GM21360 (cell line): ENCODE results near the gene XPR1.

Experiments
- ATAC-seq: cut with Tn5 transposase; IDR thresholded peaks from one replicate; pipeline ENCODE4 v1.9.1; 2021; ENCODE audit warnings: mild to moderate bottlenecking, moderate library complexity; ENCODE audit not compliant: unreplicated experiment

XPR1 gene

GRCh38 chr1:180614730-180615129 lies 17.1 kb upstream of the XPR1 start:
- no peak for ATAC-seq

GRCh38 chr1:180615493-180616290 lies 16.1 kb upstream of the XPR1 start:
- ATAC-seq: no peak

DNA sequence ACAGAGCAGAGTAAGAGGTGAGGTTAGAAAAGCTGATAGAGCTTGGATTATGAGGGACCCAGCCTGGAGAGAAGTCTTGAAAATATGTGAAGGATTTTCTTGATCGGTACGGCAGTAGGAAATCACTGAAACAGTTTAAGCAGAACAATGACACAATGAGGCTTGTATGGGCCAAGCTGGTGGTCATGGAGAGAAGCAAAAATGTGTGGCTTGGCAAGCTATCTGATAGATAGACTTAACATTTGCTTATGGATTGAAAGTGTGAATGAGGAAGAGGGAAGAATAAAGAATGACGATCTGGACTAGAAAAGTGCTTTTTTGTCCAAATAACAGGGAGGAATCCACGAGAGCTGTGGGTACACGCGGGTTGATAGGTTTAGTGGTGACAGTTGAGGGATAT lies 15.4 kb upstream of the XPR1 start:
- ATAC-seq: no peak

DNA sequence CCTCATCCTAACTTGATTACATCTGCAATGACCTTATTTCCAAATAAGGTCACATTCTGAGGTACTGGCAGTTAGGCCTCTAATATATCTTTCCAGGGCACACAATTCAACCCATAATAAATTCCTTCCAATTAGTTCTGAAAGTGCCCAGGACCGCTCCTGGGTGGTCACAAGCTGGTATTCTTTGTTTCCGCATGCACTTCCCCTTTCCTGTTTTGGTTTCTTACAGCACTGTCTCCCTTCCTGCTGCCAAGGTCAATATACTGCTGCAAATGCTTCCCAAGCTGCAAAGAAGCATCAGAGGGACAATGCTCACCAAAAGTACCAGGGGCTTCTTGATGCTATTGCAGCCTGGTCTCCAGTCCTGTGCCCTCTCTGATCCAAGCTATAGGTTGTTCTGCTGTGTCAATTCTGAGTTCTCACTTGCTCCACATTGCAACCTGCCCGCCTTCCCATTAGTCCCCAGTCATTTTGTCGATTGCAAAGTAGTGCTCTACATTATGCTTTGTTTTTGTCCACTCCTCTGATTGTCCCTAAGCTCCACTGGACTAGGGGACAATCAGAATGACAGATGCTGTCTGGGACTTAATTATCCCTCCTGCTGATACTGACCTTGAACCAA lies 13.9 kb upstream of the XPR1 start:
- ATAC-seq: no peak

DNA sequence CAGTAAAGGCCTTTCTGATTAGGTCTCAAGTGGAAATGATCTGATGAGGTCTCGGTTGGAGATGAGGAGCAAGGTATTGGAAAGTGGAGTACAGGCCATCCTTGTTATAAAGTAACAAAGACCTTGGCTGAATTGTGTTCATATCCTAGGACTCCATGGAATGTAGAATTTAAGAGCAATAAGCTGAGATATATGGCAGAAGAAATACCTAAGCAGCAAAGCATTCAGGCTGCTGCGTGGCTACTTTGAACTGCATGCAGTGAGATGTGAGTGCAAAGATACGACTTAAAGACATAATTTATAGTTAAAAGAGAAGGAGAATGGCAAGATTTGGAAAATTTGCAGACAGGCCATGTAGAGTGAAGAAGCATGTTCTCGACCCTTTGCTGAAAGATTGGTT lies 11.2 kb upstream of the XPR1 start:
- ATAC-seq: no peak

DNA sequence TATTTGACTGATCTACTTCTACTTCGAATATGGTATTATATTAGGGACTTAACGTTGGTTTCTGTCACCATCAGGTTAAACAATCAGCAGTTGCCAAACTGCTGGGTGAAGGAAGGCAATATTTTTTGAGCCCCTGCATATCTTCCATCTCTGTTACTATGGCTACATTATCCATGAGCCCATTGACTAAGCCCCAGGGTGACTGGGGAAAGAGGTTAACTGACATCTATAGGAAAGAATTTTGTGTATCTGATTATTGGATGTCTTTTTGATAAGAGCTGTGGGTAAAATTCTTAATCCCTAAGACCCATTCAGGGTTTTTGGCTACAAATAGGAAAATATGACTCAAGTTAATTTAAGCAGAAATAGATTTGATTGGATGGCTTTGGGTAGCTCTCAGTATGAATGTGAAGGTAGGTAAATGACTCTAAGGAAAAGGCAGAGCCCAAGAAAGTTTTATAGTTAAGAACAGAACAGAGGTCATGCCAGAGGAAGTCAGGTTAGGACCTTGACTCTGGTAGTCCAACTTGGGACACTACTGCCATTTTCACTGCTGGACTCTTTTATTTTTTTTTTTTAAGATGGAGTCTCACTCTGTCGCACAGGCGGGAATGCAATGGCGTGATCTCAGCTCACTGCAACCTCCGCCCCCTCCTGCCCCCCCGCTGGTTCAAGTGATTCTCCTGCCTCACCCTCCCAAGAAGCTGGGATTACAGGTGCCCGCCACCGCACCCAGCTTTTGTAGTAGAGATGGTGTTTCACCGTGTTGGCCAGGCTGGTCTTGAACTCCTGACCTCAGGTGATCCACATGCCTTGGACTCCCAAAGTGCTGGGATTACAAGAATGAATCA lies 8.9 kb upstream of the XPR1 start:
- ATAC-seq: no peak

DNA sequence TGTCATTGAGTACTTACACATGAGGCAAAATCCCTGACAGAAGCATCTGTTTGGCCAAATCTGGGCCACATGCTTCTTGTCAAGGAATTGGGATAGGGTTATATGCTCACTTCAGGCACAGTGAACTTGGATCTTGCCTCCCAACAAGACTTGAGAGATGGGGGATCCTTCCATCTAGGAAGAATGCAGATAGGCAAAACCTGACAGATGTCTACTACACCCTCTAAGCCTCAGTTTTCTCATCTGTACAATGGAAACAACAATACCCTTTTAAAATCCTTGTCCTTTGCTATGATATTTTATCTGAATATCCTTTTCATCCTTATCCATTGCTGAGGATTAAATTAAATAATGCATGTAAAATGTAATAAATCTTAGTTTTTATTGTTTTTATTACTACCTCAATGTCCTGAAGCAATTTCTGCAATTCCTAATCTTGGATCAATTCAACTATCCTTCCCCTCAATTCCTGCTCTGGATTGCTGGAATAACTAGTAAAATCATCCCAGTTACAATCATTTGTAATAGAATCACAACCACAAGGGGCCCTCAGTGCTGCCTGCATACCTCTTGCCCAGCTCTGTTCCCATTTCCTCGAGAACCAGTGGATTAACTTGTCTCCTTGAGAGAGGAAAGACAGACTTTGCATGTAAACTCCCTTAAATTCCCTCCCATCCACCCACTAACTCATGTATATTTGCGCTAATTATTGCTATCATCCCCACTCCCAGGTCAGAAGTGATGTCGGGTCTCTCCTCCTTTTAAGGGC lies 8.1 kb upstream of the XPR1 start:
- ATAC-seq: no peak

GRCh38 chr1:180626711-180627110 lies 5.1 kb upstream of the XPR1 start:
- ATAC-seq: no peak

DNA sequence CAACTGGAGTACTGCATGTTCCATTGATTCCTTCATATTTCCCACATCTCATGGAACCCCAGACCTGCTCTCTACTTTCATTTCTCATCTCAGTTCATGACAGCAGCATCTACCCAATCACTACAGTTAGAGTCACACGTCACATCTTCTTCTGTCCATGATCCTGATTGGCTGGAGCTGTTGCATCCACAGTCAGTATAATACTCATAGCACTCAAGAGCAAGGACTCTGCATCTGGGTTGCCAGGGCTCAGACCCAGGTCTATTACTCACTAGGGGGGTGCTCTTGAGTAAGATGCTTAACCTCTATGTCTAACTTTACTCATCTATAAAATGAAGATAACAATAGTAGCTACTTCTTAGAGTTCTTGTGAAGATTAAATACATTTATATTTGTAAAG lies 4.4 kb upstream of the XPR1 start:
- no peak for ATAC-seq

GRCh38 chr1:180628646-180629045 lies 3.2 kb upstream of the XPR1 start:
- ATAC-seq: no peak

- no peak for ATAC-seq
Observed at GRCh38 chr1:180630408-180631193, 1.2 kb upstream of the XPR1 start.

DNA sequence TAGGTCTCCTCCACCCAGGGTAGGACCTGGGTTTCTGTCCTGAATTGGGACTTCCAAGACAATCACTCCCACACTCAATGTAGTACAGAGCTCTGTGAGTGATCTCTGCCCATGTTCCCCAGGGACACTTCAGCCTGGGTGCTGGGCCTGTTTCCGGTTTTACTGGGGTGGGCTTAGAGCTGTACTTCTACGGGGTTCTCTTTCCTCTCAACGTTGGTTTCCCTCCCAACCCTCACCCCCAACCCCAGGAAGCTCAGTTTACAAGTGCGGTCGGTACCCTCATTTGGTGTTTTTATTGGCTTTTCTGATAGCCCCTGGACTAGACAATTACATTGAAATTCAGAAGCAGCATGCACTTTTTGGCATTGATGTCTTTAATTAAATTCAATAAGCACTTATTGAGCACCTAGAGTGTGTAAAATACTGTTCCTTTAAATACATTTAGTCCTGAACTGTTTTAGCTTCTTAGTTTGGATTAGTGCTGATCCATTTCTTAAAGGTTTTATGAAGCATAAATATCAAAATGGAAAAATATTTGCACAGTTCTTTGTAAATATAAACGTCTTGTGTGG lies 542 bp upstream of the XPR1 start:
- no peak for ATAC-seq

DNA sequence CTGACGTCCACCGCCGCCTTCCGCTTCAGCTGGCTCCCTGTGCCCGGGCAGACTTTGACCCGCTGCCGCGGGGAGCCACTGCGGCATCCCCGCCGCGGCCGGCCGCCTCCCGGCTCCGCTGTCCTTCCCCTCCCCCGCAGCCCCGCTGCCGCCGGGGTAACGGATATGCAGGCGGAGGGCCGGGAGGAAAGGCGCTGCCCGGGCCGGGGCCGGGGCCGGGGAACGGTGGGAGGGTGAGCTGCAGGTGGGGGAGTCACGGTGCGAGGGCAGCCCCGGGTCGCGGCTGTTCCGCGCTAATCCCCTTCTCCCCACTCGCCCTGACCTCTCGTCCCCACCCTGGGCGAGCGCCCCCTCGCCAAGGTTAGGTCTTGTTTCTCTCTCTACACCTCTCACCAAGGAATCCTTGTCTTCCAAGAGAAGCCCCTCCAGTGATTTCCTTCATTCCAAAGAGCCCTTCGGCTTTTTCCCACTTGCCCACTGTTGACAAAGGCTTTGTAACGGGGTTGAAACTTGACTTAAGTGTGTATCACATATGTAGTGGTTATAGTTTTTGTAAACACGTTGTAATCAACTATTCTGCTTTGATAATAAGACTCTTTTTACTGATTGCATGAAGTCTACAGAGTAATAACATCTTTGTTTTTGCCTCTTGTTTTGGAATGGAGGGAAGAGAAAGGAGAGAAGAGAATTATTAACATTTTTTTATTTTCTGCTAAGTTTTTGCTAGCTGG lies 669 bp downstream of the XPR1 start:
- ATAC-seq: peak; percentile 30

DNA sequence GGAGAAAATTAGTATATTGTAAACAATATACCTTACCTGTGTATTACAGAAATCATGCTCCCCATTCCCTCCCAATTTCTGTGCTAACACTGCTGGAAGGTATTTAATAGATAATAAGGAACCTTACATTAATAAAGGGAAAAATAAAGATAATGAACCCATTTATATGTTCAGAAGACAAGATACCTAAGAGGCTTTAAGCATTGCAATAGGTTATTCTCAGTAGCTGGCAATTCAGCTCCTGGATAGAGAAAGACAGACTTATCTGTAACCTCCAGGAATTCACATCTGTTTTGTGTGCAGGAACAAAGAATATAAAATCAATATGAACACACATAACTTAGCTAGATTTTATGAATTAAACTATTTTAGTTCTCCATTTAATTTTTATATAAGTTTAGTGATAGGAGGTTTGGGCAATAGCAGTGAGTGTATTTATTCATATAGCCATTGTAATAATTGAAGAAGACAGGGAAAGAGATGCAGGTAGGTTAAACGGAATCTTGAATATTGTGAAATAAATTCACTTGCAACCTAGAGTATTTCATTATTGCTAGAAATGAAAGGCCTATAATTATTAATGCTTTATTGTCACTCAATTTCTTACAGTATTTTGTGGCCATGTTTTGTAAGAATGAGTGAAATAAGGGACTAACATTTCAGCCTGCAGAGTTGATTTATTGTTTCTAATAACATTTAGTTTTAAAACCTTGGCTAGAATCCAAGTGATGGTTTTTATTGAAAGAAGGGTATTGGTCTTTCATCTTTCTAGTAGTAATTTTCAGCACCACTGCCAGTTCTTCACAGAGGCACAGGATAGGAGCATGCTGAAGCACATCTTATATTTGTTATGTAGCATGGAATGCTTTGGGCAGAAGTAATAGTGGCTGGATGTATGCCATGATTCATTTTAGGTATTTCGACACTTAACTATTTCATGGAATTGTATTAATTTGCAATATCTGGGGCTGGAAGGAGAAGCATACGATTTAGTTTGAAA lies 1.5 kb downstream of the XPR1 start:
- ATAC-seq: no peak

GRCh38 chr1:180636138-180636537 lies 4.3 kb downstream of the XPR1 start:
- no peak for ATAC-seq

GRCh38 chr1:180639871-180640270 lies 8.0 kb downstream of the XPR1 start:
- no peak for ATAC-seq

DNA sequence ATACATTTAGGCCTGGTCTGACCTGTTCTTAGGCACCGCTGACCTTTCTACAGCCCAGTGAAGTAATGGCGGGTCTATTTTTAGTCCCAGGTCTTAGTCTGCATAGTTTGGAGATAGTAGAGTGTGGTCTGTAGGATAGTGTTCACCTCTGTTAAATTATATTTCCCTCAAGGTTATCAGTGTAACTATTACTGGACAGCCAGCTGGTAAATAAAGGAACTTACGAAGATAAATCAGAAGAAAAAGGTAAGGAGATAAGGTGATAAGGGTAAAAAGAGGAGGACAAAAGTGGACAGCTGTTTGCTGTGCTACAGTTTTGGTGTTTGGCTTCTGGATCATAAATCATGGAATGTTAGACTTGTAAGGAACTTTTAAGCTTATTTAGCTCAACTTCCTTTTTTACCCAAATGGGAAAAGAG lies 8.7 kb downstream of the XPR1 start:
- no peak for ATAC-seq

DNA sequence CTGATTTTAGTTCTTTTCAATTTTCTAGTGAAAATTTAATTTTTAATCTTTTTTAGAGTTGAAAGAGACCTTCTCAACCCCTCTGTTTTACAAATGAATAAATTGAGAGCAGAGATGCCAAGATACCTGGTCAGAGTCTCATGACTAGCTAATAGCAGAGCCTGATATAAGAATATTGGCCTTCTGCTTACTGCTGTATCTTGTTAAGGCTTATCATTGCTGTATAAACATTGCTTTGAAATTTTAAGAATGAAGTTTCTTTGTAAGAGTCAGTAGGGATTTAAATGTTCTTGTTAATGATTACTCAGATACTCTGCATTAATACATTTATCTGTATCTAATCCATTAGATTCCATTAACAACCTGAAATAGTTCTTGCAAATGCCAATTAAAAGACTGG lies 9.8 kb downstream of the XPR1 start:
- no peak for ATAC-seq
